Fibroblast of skin of right biceps (primary cell): ENCODE measurements around the gene HOTAIR.
A peak's percentile ranks its signal among the peaks of the same experiment; 100 is the strongest.

Experiments used
- DNase-seq: peaks from one replicate; pipeline ENCODE4 v3.0.0-alpha.2; 2013

Gene HOTAIR

DNA sequence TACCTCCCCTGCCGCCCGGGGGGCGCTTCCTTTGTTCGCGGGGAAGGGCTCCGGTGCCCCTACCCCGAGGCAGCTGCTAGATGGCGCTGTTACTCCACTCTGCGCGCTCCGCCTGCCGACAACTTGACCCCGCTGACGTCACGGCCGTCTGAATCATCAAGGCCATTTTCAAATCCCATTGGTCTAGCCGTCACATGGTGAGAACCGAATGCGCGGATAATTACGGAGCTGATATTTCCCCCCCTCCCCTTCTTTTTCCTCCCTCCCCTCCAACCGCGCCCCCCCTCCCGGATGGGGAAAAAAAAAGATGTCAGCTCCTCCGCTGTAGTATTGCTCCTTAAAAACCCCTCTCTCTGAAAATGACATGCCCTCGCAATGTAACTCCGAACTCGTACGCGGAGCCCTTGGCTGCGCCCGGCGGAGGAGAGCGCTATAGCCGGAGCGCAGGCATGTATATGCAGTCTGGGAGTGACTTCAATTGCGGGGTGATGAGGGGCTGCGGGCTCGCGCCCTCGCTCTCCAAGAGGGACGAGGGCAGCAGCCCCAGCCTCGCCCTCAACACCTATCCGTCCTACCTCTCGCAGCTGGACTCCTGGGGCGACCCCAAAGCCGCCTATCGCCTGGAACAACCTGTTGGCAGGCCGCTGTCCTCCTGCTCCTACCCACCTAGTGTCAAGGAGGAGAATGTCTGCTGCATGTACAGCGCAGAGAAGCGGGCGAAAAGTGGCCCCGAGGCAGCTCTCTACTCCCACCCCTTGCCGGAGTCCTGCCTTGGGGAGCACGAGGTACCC, 10.3 kb upstream of the HOTAIR start, which contains the start of gene HOXC10:
TSS of gene HOXC10 (plus strand) at position 246 of the 791 bp plus-strand sequence. CDS start at position 360, 114 bp downstream.
- peak; percentile 93 for DNase-seq

DNA sequence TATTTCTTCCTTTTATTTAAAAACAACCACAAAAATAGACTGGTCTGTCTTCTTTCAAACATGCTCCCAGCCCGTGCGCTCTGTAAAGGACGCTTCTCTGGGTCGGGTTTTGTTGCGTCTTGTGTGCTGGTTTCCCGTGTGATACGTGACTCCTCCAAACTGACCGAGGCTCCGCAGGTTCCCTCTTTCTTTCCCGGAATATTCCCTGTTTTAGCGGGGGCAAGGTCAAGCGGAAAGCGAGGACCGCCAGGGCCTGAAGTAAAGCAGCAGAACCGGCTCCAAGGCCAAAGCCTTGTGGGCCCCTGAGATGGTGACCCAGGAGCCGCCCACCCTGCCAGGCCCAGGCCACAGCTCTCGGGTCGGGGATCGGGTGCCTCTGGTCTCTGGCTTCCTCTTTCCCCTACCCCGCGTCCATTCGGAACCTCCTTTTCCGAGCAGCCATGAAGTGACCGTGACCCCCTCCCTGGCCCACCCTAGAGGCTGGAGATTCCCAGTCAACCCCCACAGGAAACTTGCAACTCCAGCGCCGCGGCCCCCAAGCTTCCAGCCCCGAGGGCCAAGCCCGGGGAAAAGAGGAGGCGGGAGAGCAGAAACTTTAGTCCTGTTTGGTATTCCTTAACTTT, 9.3 kb upstream of the HOTAIR start:
- DNase-seq: no peak

DNA sequence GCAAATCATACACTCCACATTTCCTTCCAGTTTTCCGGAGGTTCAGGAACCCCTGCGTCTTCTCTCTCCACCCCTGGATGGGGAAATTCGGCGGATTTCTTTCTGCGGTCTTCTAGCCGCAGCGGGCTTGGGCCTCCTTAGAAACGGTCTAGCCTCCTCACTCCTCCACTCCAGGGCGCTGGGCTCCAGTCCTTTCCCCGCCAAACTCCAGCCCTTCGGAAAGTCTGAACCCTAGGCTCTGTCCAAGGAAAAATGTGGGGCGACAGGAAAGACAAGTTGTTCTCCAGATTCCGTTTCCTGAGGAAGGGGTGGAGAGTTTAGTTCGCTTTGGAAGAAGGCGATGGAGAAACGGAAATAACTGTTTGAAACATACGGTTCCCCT, 8.8 kb upstream of the HOTAIR start:
- no peak for DNase-seq

DNA sequence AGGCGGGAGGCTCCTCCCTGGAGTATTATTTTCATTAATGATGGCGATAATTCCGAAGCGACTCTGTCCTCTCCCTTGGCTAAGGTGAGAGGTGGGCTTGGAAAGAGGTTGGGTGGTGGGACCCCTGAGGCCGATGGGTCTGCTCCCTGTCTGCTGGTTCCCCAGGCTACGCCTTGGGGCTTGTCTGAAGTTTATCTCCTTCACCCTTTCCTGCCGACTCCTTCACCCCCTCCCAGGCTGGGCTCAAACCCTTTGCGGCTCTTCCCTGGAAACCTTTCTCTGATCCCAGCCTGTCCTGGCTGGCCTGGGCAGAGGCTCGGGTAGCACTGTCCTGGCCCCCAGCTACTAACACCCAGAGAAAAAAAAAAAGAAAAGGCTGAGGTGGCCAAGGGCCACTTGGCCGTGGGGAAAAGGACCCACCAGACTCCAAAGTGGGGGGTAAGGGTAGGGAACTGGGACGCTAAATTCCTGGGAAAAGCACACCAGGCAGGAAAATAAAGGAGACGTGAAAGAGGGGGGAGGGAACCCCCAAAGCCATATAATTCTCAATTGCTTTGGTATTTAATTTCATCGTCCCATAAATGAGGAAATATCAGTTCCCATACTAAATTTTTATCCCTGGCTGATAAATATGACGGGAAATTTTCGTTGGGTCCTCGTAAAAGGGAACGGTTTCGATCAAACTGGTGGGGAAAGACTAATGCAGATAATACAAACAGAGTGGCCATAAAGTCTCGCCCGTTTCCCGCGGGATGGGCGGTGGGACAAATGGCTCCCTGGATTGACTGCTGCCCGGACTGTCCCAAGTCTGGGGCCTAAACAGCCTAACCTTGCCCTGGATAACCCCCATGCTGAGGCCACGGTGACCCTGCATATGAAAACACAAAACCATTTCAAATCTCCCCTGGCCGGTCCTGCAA, 8.2 kb upstream of the HOTAIR start:
- DNase-seq: no peak

DNA sequence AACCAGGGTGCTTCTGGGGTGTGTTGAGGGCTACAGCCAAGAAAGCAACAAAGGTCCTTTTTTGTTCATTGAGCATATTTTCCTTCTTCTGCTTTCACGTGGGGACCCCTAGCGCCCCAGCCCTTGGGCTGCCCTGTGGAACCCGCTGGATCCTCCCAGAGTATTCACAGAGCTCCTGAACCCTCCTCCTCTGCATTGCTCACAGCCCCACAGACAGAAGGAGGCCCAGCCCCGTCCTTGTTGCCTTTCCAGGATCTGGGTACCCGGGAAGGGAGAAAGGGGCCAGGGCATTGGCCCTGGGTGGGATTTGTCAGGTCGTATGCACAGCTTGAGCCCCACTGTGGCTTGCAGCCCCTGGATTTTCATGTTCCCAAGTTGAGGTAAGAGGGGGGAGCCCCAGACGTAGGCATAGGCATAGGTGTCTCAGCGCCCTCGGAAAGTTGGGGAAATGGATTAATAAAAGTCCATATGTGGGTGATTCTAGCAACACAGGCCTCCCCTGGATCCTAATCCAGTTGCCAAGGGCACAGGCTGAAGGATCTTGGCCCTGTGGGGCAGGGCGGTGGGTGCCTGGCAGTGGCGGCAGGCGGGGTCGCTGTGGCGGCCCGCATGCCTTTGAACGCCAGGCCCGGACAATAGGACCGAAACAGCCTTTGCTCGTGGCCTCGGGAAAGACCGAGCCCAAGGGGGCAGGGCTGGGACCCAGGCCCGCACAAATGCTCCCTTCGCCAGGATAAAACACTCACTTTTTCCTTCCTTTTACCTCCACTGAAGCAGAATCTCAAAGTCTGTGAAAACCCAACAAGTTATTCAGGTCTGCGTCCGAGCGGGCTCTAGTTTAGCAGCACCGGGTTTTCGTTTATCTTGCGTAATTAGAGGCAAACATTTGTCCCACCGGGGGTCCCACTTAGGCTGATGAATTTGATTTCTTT, 7.1 kb upstream of the HOTAIR start:
- no peak for DNase-seq

DNA sequence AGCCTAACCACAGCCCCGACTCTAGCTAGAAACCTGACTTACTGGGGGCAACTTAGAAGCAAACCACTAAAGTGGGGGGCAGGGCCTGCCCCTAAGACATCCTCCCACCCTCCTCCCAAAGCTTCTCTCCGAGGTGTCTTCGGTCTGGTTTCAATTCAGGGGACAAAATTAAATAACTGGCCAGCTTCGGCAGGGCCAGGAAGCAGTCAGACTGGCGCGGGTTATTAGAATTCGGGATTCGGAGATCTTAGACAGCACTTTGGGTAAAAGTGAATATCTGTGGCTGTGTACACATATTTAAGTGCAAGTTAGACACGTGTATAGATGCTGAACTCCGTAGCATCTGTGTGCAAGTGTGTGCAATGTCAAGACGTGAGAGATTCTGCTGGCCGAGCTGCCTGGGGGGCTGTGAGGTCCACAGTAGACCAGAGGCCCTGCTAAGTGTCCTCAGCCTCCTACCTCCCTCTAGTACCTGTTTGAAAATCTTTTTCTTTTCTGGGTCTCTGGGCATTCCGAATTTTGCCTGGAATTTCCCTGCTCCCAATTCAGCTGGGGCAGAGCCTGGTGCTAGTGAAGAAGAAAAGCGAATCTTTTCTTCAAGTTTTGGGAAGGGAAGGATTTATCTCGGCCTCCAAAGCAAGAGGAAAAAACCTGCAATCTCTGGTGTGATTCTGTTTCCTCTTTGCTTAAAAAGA, 6.2 kb upstream of the HOTAIR start:
- no peak for DNase-seq

DNA sequence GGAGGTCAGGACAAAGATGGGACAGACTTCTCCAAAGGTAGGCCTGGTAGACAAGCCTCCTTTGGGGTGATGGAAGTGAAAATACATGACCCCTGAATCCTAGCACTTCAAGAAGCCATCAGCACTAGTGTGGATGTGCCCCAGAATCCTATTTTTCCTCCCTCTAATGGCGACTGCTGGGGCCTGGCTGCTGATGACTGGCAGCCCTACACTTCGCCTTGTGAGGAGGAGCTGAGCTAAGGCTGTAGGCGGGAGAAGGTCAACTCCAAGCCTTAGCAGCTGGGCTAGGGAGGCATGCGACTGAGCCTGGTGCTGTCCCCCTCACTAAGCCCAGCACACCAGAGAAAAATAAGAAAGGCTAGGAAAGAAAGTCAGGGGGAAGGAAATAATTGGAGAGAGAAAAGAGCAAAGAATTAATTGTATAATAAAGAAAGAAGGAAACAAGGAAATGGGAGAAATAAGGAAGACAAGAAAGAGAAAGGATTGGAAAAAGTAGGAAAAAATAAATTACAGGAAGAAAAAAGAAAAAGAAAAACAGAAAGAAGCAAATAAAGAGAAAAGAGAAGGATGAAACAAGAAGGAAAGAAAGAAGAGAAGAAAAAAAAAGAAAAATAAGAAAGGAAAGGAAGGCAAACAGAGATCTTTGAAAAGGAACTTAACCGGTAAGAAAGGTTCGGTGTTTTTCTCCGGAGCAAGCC, 5.5 kb upstream of the HOTAIR start:
- DNase-seq: no peak

DNA sequence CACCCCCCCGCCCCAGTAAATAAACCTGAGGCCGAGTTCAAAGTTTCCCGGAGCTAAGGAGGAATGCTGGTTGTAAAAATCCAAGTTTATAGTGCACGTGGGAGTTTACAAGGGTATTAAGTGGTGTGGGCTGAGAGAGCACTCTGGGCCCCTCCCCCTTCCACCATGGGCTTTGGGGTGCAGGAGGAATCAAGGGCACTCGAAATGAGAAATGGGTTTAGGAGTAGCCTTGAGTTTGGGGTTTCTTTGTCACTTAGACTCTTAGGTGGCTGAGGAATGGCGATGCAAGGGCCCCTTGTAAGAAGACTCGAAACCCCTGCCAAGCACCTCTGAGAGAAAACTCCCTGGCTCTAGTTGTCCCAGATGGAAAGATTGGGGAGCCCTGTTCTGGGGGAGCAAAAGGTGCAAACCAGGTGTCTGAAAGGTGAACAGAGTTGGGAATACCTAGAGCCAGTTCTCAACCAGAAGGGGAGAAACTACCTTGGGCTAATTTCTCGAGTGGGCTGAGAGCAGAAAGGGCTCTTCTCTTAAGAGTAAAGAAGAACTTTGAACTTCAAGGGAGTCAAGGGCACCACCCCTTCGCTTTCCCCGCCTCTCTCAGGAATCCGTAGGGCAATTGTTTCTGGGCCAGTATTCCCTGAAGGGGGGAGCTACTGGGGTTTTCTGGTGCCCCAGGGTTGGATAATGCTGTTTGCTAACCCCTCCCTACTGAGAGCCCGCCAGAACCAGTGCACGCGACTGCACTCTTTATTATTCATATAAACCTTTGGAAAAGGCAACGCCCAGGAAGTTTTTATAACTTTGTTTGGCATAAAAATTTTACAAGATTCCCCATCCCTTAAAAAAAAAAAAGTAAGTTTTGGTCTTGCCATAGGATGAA, 4.0 kb upstream of the HOTAIR start:
- DNase-seq: no peak

DNA sequence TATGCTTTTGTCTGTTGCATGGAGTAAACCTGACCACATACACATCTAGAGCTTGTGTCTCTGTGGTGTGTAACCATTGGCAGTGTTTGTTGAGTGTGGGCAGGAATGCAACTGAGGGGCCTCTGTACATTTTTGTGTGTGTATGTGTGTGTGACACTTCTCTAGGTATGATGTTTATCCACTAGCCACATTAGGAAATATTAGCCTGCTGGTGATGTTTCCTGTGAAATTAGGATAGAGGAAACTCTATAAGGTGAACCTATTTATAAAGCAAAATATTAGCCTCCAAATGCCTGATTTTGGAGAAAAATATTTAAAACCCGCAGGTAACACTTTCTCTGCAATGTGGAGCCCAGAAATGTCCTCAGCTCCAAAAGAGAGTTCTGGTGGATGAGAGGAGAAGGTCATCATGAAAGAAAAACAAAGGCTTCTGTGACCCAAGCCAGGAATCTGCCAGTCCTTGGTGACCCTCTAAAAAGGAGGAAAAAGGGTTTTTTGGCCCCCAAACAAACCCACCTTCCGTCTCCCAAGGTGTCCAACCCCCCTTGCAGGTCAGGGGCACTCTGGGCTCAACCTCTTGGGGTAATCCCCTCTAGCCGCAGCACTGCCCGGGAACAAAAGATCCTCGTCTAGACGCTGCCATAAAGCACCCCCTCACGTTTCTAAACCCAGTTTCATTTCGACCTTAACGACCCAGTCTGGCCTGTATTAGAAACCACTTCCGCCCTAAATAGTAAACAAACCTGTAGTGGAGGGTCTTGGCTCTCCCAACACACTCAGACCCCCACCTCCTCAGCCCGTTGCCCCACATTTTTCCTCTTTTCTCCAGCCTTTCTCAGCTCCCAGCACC, 3.1 kb upstream of the HOTAIR start:
- no peak for DNase-seq

DNA sequence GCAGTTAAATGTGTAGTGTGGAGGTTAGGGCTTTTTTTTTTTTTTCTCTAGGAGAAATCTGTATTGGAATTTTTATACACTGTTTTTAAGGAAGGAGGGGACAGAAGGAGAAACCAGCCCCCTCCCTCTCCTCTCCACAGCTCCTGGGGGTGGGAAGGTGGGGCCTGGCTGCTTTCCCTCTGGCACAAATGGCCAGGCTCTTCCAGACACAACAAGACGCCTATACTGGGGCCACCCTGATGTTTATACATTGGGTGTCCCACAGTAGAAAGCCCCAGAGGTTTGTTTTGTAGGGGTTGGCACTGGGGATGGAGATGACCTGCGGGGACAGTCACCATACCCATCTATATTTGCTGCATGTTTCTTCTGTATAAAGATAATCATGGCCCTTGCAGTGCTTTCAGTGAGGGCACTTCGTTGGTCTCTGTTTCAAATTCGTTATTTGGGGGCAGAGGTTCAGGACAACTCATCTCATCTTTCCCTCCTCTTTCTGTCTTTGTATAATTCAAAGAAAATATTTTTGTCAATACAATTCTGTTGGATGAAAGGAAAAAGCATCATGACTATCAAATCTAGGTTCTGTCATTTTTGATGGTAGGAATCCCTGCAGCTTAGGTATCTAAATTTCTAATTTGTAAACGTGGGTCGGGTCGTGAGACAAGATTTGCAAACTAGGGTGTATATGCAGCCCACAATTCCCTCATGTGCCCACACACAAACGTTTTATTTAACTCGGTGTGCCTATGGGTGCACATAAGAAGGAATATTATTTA, 2.3 kb upstream of the HOTAIR start:
- DNase-seq: no peak

DNA sequence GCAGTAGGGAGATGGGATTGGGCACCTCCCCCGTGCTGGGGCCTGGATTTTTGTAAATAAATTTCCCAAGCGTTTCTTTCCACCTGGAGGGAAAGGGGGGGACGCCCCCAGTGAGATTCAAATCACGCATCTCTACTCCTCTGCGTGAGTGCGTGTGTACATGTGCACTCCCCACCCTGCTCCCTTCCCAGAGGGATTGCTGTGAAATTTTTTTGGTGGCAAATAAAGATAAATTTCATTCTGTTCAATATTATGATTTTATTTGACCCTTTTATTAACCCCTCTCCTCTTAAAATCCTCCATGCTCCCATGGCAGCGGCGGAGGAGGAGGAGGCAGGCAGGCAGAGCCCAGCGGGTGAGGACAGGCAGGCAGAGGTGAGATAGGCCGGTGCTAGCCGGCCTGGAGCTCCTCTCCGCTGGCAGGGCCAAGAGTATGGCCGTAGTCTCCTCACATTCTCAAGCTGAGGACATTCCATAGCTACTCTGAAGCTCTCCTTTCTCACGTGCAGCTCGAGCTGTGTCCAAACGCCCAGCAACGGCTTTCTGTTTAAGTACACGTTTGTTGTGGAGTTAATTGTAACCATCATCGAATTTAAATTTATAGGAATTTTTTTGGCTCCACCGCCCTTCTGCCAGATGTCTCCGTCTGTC, 1.5 kb upstream of the HOTAIR start:
- DNase-seq: no peak

DNA sequence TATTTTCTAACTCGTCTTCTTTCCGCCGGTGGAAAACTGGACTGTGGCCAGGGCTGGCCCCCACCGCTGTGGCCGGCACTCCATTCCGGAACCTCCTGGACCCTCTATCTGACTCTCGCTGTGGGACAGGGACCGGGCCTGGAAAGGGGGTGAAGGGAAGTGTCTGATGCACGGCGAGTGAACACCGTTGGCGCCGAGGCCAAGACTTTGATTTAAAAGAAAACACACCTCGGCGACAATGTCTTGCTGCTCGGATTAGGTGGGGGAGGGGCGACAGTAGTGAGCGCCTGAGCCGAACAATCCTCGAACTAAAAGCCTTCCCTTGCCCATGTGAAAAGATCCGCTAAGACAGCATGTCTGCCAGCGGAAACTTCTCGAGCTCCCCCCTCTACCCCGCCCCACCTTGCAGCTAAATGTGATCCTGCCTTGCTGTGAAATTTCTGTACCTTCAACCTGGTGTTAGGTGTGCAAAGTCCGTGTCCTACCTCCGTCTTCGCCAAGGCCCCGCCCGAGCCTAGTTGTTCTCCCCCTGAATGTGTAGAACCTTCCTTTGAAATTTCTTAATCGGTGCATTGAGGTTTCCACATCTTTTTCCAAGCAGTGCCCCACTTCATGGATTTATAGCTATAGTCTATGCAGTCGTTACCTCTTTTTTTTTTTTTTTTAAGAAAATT, 862 bp upstream of the HOTAIR start:
- no peak for DNase-seq

DNA sequence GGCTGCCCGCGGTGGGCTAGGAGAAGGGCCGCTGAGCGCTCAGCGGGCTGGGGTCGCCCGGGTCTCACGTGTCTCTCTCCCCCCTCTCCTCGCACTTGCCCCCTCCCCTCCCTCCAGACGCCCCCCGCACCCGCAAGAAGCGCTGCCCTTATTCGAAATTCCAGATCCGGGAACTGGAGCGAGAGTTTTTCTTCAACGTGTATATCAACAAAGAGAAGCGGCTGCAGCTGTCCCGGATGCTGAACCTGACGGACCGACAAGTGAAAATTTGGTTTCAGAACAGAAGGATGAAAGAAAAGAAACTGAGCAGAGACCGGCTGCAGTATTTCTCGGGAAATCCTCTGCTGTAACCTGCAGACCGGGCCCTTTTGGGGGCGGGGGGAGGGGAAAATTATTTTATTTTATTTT, 314 bp upstream of the HOTAIR start:
- no peak for DNase-seq

DNA sequence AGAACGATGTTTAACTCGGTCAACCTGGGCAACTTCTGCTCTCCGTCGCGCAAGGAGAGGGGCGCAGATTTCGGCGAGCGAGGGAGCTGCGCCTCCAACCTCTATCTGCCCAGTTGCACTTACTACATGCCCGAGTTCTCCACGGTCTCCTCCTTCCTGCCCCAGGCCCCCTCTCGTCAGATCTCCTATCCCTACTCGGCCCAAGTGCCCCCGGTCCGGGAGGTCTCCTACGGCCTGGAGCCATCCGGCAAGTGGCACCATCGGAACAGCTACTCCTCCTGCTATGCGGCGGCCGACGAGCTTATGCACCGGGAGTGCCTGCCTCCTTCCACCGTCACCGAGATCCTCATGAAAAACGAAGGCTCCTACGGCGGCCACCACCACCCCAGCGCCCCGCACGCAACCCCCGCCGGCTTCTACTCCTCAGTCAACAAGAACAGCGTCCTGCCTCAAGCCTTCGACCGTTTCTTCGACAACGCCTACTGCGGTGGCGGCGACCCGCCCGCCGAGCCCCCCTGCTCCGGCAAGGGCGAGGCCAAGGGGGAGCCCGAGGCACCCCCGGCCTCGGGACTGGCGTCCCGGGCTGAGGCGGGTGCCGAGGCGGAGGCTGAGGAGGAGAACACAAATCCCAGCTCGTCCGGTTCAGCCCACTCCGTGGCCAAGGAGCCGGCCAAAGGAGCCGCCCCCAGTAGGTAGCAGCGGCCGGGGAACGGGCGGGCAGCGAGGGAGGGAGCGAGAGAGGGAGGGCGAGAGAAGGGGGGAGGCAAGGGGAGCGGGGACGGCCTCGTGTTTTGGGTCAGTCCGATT, 1.3 kb downstream of the HOTAIR start:
- DNase-seq: no peak

DNA sequence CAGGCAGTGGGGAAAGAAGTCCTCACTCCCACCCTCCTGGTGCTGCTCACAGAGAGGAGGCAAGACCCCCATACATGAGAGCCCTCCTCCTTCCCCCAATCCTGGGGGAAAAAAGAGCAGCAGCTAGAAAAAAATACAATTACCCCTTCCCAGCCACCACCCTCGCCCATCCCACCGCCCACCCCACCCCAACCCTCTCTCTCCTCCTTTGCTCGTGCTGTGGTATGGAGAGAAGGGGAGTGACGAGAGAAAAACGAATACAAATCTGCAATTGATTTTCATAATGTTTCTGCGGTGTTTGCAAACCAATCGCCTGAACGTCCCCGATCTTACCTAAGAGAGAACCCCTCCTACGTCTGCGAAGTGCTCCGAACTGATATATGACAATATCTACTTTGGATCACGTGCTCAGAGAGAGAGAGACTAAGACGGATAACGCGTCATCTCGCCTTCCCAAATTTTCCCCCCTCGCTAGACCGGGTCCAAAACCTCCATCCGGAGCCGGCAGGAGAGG, 2.0 kb downstream of the HOTAIR start, which contains the start of gene HOXC11:
TSS of gene HOXC11 (plus strand) at position 405 of the 514 bp plus-strand sequence. CDS start 116 bp downstream, outside the sequence.
- DNase-seq: no peak
